ENCODE data around the gene IMMP2L. TPM values are rescaled to one million over a fixed set of nuclear protein-coding genes. Genes with fewer than 3 reads are reported as not detected.

The IMMP2L gene
- total RNA-seq, 1 experiment from 2014 or later, result 8.8 TPM

DNA sequence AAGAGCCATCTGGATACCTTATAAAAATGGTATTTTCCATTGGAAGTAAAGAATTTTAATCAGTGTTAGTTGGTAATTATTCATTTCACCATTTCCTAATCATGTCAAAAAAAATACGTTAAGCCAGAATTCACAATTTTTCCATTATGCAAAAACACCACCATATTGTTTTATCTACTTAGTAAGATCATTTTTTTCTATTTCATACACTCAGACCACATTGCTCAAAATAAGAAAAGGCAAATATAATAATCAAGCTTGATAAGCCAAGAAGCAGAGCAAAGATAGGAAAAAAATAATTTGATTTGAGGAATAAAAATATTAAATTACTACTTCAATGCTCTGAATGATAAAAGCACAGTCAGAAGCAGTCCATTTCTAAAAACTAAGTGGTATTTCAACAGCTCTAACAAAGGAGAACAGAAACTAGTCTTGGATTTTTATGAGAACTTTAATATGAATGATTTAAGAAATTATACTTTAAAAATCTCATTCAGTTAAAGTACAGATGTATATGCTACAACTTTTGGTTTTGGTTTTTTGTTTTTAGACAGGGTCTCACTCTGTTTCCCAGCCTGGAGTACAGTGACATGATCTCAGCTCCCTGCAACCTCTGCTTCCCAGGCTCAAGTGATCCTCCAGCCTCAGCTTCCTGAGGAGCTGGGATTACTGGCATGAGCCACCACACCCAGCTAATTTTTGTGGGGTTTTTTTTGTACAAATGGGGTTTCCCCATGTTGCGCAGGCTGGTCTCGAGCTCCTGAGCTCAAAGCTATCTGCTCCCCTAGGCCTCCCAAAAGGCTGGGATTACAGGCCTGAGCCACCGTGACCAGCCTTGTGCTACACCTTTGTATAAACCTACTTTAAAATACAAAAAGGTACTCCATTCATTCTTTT is 424.7 kb downstream of the IMMP2L start:
- intact Hi-C loops (cut with micrococcal nuclease; ENCODE audit: unreplicated experiment), result no loop called here
- BruUV-seq (replicated peaks), result no TSS peak
- POLR2A ChIA-PET, result no interaction called here

DNA sequence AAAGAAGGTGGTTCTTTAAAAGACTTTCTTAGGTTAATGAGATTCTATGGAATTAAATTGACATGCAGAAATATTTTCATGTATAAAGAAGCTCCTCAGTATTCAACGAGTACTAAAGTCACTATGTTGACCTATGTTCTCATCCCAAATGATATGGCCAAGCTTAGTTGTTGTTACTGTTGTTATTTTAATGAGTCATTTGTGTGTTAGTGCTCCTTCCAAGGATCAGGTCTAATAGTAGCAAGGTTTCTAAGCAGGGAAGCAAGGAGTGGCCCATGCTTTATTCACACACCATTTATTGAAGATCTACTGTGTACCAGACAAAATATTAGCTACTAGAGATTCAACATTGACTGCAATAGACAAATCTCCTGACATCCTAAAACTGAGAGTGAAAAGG is 429.5 kb downstream of the IMMP2L start:
- in situ Hi-C loops (cut with HindIII; ENCODE audit: low pct_unique_long_range_greater_than_20kb, low sequenced_read_pairs) (no loop called here), intact Hi-C loops (cut with micrococcal nuclease; ENCODE audit: unreplicated experiment) (no loop called here)
- BruUV-seq (replicated peaks), result no TSS peak
- no peaks in the 10 kb centered on the region for H3K36me3 ChIP-seq (ENCODE audit: control insufficient read depth, insufficient read depth, low read length)
- H3K9me3 ChIP-seq (ENCODE audit: control insufficient read depth, insufficient read depth, low read depth, low read length), result no peaks in the 10 kb centered on the region
- CTCF ChIA-PET, result no interaction called here
- H3K4me3 ChIP-seq (ENCODE audit: low read depth in 2 of 2, low read length in 2 of 2), result no peak overlapping the region
- POLR2A ChIA-PET, result no interaction called here
- H3K27ac ChIP-seq (ENCODE audit: low read length), result no peak overlapping the region
- no peaks in the 10 kb centered on the region for H3K4me1 ChIP-seq (ENCODE audit: control insufficient read depth, insufficient read depth, low read length)
- DNase-seq (ENCODE audit: low read depth, low spot score) (peak; percentile 66), ATAC-seq (peak; percentile 56; the same call in 1 of the 2 replicates)
- H3K27me3 ChIP-seq (ENCODE audit: control insufficient read depth, insufficient read depth, low read length), result no peaks in the 10 kb centered on the region
- TF ChIP-seq POLR2AphosphoS5 (IDR thresholded peaks at IDR 0.05; ENCODE audit: low read depth, low read length) (no peak), TCF7L2 (IDR thresholded peaks at IDR 0.05; ENCODE audit: low read depth, low read length) (no peak), SIN3A (IDR thresholded peaks at IDR 0.05; ENCODE audit: borderline replicate concordance, insufficient read depth, low read depth, low read length) (no peak)
- TF ChIP-seq, protein P1, sequence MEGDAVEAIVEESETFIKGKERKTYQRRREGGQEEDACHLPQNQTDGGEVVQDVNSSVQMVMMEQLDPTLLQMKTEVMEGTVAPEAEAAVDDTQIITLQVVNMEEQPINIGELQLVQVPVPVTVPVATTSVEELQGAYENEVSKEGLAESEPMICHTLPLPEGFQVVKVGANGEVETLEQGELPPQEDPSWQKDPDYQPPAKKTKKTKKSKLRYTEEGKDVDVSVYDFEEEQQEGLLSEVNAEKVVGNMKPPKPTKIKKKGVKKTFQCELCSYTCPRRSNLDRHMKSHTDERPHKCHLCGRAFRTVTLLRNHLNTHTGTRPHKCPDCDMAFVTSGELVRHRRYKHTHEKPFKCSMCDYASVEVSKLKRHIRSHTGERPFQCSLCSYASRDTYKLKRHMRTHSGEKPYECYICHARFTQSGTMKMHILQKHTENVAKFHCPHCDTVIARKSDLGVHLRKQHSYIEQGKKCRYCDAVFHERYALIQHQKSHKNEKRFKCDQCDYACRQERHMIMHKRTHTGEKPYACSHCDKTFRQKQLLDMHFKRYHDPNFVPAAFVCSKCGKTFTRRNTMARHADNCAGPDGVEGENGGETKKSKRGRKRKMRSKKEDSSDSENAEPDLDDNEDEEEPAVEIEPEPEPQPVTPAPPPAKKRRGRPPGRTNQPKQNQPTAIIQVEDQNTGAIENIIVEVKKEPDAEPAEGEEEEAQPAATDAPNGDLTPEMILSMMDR (IDR thresholded peaks at IDR 0.05), result no peak
- TF ChIP-seq, protein P2, sequence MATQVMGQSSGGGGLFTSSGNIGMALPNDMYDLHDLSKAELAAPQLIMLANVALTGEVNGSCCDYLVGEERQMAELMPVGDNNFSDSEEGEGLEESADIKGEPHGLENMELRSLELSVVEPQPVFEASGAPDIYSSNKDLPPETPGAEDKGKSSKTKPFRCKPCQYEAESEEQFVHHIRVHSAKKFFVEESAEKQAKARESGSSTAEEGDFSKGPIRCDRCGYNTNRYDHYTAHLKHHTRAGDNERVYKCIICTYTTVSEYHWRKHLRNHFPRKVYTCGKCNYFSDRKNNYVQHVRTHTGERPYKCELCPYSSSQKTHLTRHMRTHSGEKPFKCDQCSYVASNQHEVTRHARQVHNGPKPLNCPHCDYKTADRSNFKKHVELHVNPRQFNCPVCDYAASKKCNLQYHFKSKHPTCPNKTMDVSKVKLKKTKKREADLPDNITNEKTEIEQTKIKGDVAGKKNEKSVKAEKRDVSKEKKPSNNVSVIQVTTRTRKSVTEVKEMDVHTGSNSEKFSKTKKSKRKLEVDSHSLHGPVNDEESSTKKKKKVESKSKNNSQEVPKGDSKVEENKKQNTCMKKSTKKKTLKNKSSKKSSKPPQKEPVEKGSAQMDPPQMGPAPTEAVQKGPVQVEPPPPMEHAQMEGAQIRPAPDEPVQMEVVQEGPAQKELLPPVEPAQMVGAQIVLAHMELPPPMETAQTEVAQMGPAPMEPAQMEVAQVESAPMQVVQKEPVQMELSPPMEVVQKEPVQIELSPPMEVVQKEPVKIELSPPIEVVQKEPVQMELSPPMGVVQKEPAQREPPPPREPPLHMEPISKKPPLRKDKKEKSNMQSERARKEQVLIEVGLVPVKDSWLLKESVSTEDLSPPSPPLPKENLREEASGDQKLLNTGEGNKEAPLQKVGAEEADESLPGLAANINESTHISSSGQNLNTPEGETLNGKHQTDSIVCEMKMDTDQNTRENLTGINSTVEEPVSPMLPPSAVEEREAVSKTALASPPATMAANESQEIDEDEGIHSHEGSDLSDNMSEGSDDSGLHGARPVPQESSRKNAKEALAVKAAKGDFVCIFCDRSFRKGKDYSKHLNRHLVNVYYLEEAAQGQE (IDR thresholded peaks at IDR 0.05; ENCODE audit: insufficient read depth in 1 of 2, low read depth in 2 of 2, low read length in 1 of 2), result no peak

More for the DNA sequence above, 424.7 kb downstream of the IMMP2L start:
- in situ Hi-C loops (cut with HindIII; ENCODE audit: low pct_unique_long_range_greater_than_20kb, low sequenced_read_pairs), result no loop called here
- DNase-seq (ENCODE audit: low read depth, low spot score), result no peak
- ATAC-seq, result peak; percentile 72
- TF ChIP-seq SIN3A (IDR thresholded peaks at IDR 0.05; ENCODE audit: borderline replicate concordance, insufficient read depth, low read depth, low read length) (no peak), POLR2AphosphoS5 (IDR thresholded peaks at IDR 0.05; ENCODE audit: low read depth, low read length) (no peak), TCF7L2 (IDR thresholded peaks at IDR 0.05; ENCODE audit: low read depth, low read length) (no peak)
- TF ChIP-seq, protein P2 (IDR thresholded peaks at IDR 0.05; ENCODE audit: insufficient read depth in 1 of 2, low read depth in 2 of 2, low read length in 1 of 2), result no peak
- TF ChIP-seq, protein P1 (IDR thresholded peaks at IDR 0.05), result no peak
- Histone ChIP-seq H3K27me3 (ENCODE audit: control insufficient read depth, insufficient read depth, low read length) (no peaks in the 10 kb centered on the region), H3K4me3 (ENCODE audit: low read depth in 2 of 2, low read length in 2 of 2) (no peak overlapping the region), H3K27ac (ENCODE audit: low read length) (no peak overlapping the region), H3K4me1 (ENCODE audit: control insufficient read depth, insufficient read depth, low read length) (no peaks in the 10 kb centered on the region; the same call in 1 of the 2 replicates), H3K9me3 (ENCODE audit: control insufficient read depth, insufficient read depth, low read depth, low read length) (no peaks in the 10 kb centered on the region), H3K36me3 (ENCODE audit: control insufficient read depth, insufficient read depth, low read length) (no peaks in the 10 kb centered on the region)
- CTCF ChIA-PET, result no interaction called here
